HG03575 (cell line): ENCODE measurements around the gene SORBS1.
A peak's percentile ranks its signal among the peaks of the same experiment; 100 is the strongest.

Experiments
- ATAC-seq: cut with Tn5 transposase; IDR thresholded peaks from one replicate; pipeline ENCODE4 v1.9.1; 2021; ENCODE audit not compliant: unreplicated experiment, insufficient number of reproducible peaks, low FRiP score; ENCODE audit errors: extremely low read depth

The SORBS1 gene

DNA sequence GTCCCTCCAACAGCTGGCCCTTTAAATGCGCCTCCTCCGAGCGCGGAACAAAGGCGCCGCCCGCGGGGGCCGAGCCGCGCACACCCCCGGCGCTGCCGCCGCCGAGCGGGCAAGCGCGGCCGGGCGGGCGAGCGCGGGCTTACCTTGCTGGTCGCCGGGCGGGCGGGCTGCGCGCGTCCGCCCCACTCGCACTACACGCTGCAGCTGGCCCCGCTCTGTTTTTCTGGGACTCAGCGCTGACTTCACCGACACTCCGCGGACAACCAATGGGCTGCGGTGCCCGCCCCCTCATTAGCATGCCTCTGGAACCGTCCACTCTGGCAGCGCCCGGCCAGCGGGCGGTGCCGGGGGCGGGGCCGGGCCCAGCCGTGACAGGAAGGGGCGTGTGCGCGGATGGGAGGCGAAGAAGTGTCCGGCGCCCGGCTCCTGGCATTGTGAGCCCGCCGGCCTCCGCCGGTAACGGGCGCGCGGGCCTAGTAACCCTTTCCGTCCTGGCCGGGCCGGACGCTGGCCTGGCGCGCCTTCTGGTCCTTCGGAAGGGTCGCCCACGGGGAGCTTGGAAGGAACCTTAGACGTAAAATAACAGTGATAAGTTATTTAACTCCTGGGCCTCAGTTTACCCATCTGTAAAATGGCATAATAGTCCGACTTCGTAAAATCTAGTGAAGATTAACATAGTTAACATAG lies at the start of gene SORBS1:
Gene SORBS1, minus strand, starts transcription at position 195 of the 687 bp plus-strand sequence. CDS start 120,236 bp downstream, outside the sequence.
- ATAC-seq = peak; percentile 94

DNA sequence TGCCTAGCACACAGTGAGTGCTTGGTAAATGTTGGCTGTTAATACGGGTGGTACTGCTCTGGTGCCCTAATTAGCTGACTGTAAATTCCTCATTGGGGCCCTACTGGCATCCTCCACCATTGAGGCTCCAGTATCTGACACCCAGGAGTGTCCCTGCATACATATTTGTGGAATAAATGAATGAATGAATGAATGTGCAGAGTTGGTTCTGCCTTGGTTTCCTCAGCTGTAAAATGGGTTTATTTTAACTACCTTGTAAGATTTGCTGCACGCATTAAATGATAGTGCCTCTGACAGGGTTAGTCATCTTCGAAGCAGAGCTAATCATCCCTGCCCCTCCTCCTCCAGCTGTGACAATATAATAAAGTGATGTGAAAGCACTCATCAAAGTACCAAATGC lies 49.6 kb upstream of the SORBS1 start:
- ATAC-seq = no peak

DNA sequence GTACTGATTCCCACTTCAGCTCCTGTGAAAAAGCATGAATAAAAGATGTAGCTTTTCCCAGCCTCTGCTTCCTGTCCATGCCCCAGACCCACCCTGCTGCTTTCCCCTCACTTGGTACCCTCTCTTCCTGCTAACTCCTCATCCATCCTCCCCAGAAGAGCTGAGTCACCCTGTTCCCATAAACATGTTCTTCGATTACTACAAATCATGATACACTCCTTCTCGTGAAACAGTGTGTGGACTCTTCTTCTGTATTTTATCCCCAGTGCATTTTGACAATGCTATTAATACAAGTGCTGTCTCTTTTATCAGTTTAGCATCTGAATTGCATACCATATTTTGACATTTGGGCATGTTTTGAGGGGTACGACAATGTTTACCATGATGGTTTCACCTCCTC lies 45.8 kb upstream of the SORBS1 start:
- no peak for ATAC-seq

DNA sequence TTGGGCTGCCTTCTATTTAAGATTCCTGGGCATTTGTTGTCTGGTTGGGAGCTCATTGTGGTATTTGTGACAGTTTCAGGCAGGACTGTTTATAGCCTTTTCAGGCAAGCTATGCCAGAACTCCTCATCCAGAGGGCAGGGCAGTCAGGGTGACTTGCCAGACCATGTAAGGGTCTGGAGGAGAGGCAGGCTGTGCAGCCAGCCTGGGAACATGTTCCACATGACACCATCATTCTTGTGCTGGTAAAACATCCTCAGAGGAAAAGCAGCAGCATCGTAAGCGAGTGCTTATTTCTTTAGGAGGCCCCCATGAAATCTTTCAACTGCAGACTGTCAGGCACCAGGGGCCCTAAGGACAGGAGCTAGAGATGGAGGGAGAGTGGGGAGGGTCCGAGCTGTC lies 44.0 kb upstream of the SORBS1 start:
- no peak for ATAC-seq

DNA sequence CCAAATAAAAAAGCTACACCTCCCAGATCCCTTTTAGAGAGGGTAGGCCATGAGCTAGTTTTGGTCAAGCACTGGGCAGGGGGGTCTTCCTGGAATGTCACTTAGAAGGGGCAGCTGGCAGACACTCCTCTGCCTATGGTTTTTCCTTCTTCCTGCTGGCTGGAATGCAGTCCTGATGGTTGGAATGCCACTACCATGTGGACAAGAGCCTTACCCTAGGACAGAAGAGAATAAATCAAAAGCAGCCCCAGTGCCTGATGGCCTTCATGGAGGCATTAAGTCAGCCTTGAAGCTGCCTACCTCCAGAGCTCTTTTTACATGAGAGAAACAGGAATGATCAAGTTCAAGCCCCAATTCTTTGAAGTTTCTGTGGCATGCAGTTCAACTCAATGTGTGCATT lies 43.5 kb upstream of the SORBS1 start:
- ATAC-seq = no peak

DNA sequence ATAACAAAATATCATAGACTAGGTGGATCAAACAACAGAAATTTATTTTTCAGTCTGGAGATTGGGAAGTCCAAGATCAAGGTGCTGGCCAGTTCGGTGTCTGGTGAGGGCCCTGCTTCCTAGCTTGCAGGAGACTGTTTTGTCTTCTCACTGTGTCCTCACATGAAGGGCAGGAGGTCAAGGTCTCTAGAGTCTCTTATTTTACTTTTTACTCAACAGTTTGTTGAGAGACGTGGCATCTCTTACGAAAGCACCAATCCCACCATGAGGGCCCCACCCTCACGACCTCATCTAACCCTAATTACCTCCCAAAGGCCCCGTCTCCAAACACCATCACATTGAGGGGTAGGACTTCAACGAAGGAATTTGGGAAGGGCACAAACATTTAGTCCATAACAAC lies 41.2 kb upstream of the SORBS1 start:
- ATAC-seq = no peak

DNA sequence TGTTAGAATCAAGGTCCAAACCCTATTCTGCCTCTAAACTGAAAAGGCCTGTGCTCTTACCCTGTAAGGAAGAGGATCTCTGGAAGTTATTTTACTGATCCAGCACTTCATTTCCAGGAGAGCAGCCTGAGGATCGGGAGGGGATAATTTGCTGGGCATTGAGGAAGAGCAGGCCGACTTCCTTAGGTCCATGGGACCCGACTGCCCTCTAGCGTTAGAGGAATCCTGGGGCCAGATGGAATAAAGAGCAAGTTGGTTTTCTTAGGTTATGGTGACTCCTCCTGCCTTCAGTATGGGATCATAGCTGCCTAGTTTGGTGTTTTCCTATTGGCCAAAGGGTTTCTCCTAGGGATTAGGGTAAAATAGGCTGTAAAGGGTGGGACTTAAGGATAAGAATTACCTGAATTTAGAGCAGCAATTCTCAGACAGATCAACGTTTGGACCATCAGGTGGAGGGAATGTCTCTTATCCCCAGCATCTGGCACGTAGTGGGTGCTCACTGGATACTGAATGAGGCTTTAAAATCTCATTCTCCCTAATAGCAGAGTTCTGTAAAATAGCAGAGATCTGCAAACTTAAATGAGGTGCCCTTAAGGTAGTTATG lies 40.0 kb upstream of the SORBS1 start:
- ATAC-seq = no peak

DNA sequence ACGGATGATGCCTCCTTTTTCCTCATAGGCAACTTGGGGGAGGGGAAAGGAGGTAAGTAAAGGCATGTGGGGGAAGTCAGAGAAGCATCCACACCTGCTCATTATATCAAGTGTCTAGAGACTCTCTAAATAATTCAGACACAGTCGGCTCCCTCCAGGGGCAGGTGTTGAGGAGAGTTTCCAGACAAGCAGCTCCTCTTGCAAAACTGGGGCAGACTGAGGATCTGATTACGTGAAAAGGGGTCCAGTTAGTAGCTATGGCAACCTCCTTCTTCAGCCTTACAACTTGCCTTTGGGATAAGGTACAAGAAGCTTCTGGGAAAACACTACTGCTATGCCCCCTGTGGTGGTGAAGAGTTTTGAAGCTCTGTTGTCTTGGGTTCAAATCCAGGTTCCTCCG lies 39.0 kb upstream of the SORBS1 start:
- no peak for ATAC-seq

DNA sequence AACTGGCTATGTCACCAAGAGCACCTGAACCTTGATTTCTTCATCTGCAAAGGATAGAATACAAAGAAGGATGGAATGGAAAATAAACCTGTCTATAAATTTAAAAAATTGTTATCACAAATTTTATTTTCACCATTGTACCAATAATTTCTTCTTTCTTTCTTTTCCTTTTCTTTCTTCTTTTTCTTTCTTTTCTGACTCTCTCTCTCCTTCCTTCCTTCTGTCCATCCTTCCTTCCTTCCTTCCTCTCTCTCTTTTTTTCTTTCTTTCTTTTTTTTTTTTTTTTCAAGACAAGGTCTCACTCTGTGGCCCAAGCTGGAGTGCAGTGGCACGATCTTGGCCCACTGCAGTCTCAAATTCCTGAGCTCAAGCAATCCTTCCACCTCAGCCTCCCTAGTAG lies 36.6 kb upstream of the SORBS1 start:
- no peak for ATAC-seq

DNA sequence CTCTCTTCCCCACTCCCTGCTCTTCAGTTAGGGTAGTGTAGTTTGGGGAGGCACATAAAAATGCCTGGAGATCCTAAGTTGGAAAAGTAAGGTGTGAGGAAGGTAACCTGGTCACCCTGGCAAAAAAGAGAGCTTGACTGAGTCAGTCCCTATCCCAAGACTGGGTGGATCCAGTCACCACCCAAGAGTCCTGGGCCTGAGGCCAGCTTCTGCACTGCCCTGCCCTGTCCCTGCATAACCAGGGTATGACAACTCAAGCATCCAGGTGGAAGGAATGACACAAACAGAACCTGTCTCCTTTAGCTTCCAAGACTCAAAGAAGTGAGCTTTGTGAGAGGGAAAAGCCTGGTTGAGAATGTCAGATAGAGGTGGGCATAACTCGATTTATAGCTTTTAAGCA lies 26.9 kb upstream of the SORBS1 start:
- no peak for ATAC-seq

DNA sequence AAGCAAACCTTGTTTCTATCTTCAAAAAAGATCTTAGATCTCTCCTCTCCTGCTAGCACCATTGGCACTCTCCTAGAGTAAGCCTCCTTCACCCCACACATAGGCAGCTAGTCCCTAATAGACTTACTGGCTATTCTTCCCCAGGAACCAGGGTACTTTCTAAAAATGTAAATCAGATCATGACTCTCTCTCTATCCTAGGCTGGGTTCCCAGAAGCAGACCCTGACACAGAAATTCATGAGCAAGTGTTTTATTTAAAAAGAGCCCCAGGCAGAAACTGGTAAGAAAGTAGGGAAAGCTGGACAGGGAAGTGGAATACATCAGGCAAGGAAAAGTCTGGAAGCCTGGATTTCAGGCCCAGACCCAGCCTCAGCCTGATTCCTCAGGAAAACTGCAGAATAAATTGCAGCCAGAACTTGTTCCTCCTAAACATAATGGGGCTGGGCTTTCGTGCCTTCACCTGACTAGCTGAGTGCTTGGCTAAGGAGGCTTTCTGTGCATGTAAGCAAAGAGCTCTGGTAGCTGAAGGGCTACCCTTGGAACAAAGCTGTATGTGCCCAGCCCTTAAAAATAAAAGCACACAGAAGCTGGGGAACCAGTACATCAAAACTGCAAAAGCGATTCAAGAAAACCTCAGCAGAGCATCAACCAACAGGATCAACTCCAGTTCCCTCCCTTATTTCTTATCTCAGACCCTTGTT lies 18.8 kb upstream of the SORBS1 start:
- no peak for ATAC-seq

DNA sequence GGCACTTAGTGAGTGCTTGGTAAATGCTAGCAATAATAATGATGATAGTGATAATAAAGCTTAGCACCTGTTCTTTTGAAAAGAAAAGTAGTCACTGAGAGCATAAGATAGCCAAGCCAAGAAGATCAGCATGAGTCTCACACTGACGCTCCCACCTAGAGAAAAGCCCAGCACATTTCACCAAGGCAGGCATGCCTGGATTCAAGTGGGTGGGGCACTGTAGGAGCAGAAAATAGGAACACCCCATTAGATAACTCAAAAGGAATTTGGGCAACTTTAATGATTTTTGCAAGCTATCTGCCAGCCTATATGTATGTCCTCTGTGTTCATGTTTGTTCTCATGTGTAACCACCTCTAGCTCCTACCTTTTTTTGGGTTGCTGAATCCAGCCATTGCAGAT lies 18.1 kb upstream of the SORBS1 start:
- no peak for ATAC-seq

DNA sequence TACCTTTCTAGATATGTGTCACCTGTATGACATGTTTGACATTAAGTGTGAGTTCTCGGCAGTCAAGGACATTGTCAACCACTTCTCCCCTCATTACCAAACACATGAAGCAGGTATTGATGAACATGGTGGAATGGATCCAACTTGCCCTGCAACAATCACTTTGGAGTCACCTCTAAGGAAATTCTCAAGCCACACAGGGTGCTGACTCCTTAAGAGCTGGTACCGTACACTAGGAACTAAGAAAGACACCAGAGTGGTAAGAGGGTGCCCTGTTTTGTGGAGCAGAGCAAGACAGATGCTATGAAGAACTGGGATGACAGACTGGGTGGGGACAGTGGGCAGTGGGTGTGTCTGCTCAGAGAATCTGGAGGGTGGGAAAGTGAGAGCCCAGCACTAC lies 17.4 kb upstream of the SORBS1 start:
- ATAC-seq = no peak

DNA sequence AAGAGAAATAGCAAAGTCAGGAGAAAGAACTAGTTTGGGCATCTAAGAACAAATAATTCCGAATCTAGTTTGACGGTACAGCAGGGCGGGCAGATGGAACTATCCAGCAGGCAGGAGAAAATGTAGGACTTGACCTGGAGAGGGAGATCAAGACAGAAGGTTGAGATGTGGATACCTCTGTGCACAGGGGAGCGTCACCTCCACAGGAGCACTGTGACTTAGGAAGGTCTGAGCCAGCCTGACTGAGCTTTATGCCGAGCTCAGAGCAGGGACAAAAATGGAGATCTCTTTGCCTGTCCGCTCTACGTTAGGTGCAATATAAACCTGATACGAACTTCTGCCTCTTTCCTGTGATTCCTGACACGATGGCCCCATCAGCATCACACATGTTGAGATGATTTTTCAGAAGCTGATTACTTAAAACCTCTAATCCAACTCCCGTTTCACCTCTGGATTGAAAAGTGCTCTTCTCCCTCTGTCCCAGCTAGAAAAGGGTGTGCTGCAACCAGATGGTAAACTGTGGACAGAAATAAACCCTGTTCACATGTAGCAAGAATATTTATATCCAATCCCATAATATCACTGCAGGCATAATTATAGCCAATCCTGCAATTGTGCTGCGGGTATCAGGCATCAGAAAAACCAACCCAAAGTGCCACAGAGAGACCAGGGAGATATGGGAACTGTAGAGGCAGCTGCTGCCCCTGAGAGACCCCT lies 13.6 kb upstream of the SORBS1 start:
- ATAC-seq = no peak

DNA sequence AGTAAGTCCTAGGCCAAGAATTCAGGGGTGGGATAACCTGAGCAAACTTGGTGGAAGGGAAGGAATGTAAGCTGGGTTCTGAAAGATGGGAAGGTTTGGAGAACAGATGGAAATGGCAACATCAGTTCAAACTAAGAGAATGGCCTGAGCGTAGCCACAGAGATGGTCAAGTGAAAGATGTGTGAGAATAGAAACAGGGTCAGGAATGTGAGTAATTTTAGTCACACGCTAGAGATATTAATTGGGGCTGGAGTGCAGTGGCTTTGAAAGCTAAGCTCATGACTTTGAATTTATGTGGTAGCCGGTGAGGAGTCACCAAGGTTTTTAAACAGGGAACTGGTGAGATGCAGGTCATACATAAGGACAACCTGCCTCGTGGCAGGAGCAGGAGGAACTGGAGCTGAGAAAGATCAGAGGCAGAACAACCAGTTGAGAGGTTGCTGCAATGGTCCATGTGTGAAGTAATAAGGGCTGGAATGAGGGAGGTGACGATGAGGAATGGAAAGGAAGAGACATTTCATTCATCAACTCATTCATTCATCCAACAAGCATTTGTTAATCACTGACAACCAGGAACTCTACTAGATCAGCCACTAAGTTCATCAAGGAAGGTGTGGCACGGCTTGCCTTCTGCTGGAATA lies 12.9 kb upstream of the SORBS1 start:
- no peak for ATAC-seq

DNA sequence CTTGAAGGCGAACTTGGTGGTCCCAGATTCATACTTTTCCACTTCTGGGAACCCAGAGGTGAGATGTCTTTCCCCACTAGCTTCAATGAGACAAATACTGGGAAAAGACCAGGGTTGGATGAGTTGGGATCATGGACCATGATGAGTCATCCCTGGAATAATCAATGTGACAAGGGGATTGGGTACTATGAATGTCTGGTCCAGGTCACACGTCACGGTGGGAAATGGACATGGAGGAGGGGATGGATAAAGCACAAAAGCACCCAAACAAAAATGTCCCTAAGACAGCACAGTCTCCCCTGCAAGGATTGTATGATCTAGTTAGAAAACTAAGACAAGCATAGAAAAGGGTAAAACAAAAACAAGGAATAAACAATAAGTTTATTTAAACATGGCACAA lies 12.4 kb upstream of the SORBS1 start:
- ATAC-seq = no peak

DNA sequence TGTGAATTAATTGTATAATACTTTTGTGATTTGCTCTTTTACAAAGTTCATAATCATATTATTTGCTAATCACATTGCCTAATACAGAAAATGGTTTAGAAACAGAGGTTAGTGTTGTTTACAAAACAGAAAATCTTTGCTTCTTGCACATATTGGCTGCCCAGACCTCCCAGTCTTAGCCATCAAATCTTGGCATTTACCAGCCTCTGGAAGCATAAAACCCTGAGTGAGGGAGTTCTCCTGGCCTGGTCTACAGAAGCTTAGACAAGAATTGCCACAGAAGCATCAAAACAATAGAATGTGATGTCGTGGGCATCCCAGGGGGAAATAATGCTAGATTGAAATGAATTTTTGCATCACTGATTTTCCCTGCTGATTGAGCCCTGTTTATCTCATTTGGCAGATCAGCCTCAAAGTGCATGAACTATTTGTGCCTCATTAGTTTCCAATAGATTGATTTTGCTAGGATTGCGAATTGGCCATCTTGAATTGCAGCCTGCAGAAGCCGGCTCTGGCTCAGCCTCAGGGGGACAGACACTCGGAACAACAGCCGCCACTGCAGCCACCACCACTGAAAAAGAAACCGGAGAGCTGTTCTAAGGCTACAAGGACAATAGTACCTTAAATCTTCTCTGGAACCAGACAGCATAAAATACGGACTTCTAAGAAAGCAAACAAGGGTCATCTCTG lies 11.1 kb upstream of the SORBS1 start:
- no peak for ATAC-seq

DNA sequence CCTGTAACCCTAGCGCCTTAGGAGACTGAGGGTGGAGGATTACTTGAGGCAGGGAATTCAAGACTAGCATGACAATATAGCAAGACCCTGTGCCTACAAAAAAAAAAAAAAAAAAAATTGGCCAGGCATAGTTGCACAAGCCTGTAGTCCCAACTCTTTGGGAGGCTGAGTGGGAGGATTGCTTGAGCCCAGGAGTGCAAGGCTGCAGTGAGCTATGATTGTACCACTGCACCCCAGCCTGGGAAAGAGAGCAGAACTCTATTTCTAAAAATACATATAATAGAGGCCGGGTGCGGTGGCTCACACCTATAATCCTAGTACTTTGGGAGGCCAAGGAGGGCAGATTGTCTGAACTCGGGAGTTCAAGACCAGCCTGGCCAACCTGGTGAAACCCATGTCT lies 10.2 kb upstream of the SORBS1 start:
- no peak for ATAC-seq

DNA sequence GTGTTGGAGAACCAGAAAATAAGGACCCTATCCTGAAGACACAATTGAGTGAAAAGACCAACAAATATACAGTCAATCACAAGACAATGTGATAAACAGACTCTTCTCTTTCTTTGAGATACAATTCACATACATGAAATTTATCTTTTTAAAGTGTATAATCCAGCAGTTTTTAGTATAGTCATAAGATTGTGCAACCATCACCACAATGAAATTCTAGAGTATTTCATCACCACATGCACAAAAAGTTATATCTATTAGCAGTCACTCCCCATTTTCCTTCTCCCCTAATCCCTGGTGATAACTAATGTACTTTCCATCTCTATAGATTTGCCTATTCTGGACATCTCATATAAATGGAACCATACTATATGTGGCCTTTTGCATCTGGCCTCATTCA lies 8.2 kb upstream of the SORBS1 start:
- ATAC-seq = no peak
